GM18873 (cell line): ENCODE measurements around the gene SGPP2.
"Not testable (repeated sequence)": the region's sequence is repeated elsewhere in the genome, so short reads cannot be mapped to it uniquely, and the experiment has no call there.

Experiments
- ATAC-seq: cut with Tn5 transposase; IDR thresholded peaks from one replicate; pipeline ENCODE4 v1.9.1; 2021; ENCODE audit warnings: mild to moderate bottlenecking, moderate library complexity, moderate number of reproducible peaks; ENCODE audit not compliant: unreplicated experiment, low FRiP score

The SGPP2 gene

DNA sequence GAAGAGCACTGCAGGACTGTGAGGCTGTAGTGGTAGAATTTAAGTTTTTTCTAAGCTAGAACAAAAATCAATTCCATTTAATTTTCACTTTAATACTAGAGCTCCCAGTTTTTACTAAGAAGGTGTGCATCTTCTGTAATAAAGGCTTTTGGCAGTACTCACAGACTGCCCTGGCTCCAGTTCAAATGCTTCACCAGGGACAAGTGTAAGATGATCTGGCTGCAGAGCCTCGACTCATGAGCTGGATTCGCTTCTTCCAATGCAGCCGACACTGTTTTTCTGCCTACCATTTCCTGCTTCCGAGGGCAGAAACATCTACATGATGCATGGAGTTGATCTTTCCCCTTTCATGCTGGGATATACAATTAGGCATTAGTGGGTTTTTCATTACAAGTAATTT lies 144.5 kb downstream of the SGPP2 start:
- ATAC-seq = no peak

DNA sequence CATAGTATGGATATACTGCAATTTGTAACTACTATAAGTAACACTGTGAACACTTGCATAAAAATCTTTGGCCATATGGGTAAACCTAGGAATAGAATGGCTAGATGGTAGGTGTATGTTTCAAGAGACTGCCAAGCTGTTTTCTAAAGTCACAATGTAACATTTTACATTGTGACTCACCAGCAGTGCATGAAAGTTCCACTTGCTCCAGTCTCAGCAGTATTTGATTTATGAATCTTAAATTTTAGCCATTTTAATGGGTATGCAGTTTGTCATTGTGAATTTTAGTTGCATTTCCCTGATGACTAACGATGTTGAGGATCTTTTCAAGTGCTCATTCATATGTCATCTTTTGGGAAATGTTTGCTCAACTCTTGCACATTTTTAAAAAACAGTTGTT lies 145.5 kb downstream of the SGPP2 start:
- no peak for ATAC-seq

- ATAC-seq = no peak
Measured at GRCh38 chr2:222572264-222572721, 147.9 kb downstream of the SGPP2 start.

DNA sequence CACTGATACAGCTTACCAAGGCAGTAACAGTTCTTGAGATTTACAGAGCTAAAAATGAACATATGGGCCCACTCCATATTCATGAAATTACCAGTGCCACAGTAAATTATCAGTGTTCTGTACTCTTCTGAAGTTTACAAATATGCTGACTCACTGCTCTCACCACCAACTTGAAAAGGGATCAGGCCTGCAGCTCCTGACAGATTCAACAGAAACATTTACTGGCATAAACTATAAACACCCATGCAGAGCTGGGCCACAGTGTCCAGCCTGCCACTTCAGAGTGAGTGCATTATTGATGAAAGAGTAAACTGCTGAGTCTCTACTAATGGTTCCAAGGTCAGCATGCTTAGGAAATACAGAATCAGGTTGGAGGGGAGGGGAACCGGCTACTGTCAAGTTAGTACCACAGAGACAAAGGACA lies 148.4 kb downstream of the SGPP2 start:
- ATAC-seq = no peak

DNA sequence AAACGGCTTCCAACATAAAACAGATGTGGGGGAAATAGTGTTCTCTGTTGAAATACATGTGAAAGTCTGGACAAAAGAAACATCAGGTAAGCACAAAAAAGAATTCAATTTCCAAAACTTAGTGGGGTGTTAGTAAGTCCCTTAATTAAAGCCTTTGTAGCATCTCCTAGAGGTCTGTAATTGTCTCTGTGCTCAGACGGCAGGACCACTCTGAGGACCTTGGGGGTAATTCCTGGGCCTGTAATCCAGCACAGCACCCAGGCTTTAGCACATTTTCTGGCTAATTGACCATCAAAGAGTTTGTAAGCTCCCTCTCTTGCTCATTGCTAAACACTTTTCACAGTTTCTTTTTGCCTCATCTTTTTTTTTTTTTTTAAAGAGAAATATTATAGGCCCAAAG lies 151.3 kb downstream of the SGPP2 start:
- ATAC-seq = no peak

DNA sequence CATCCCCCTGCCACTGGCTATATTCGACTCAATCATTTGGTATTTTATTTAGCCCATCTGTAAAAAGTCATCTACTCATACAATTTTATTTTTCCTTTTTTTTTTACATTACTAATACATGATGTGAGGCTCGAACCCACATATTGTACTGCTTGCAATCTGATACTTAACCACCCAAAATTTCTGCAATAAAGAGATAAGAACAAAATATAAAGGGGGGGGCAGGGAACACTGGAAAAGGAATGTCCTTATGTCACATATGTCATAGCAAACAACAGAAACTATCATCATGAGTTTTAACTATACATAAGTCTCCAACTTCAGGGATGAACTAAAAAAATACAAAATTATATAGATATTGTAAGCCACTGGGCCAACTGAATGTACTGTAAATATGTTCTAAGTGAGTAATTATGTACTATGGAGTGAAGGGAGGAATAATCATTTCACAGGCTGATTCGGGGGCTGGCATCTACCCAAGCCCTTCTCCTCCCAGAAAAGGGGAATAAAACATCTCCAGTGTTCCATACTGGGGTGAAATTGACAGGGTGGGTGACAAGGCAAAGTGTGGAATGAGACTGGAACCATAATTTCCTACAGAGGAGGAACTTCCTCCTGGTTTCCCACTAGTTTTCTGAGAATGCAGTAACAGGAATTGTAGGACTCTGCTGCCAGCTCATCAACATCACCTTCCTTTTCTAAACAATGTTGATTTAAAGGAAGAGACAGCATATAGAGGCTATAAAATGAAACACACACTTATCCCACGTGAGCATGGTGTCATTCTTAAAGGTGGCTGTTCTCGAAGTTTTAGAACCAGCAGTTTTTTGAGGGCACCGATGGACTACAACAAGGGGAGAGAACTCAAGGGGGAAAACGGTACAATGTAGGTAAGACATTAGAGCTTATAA lies 152.1 kb downstream of the SGPP2 start:
- ATAC-seq = no peak

- ATAC-seq = no peak
Measured at GRCh38 chr2:222577341-222577740, 153.0 kb downstream of the SGPP2 start.

DNA sequence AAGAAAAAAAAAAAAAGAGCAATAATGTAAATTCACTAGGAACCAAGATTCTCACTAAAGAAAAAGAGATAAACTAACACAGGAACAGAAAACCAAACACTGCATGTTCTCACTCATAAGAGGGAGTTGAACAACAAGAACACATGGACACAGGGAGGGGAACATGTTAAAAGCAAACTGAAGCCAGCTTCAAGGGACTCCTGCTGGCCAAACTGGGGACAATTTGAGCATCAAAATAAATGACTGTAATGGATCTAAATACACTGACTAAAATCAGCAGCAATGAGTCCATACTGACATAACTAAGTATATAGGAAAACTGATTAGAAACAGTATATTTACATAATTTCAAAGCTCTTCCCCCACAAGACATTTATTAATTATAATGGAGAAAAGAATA lies 158.6 kb downstream of the SGPP2 start:
- ATAC-seq = no peak

GRCh38 chr2:222584589-222584988 lies 160.2 kb downstream of the SGPP2 start:
- not testable (repeated sequence) for ATAC-seq

- ATAC-seq = no peak
Measured at GRCh38 chr2:222591661-222592060, 167.3 kb downstream of the SGPP2 start.

- no peak for ATAC-seq
Measured at GRCh38 chr2:222592176-222592575, 167.8 kb downstream of the SGPP2 start.

GRCh38 chr2:222594679-222595078 lies 170.3 kb downstream of the SGPP2 start:
- no peak for ATAC-seq

DNA sequence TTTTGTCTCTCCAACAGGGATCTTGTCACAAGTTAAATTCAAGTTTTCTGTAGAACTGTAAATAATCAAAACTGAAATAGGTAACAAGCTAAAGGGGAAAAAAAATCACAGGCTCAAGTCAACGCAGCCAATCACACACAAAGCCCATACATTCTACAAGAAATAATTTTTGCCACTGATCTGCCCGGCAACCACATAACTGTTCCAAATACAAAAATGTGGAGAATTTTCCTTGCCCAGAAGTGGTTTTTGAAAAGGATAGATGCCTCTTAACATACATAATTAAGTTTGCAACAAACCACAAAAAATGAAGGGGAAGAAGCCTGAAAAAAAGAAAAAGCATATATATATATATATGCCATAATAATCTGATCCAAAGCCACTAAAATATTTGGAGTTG lies 171.2 kb downstream of the SGPP2 start:
- ATAC-seq = no peak

- no peak for ATAC-seq
Measured at GRCh38 chr2:222598611-222599010, 174.3 kb downstream of the SGPP2 start.

- no peak for ATAC-seq
Measured at GRCh38 chr2:222603501-222603900, 179.2 kb downstream of the SGPP2 start.

GRCh38 chr2:222604749-222605515 lies 180.6 kb downstream of the SGPP2 start:
- no peak for ATAC-seq

DNA sequence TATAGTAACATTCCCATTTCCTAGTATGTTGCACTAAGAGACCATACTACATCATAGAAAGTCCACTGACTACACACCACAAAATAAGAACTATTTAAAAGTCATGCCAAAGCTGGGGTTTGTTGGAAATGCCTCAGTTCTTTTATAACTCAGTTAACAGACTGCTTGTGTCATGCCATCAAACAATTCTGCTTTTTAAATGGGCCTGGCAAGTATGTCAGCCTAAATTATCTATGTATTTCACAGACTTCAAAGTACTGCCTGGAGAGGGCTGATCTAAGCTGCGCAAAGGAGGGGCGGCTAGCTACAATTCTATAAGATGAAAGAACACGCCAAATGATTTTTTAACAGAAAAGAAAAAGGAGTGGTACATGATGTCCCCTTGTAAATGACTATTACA lies 182.0 kb downstream of the SGPP2 start:
- no peak for ATAC-seq

- ATAC-seq = no peak
Measured at GRCh38 chr2:222608081-222608480, 183.7 kb downstream of the SGPP2 start.

GRCh38 chr2:222609381-222609780 lies 185.0 kb downstream of the SGPP2 start:
- no peak for ATAC-seq
